HuH-7 (cell line): Measurements from ENCODE around the gene CTSO.
"Not testable (repeated sequence)": the region's sequence is repeated elsewhere in the genome, so short reads cannot be mapped to it uniquely, and the experiment has no call there.

Experiments
- DNase-seq: peaks from one replicate; pipeline ENCODE4 v3.0.0; 2011; ENCODE audit warnings: low spot score

The CTSO gene

GRCh38 chr4:155907556-155907955 lies 46.1 kb downstream of the CTSO start:
- DNase-seq = no peak

- peak; percentile 25 for DNase-seq
Measured at GRCh38 chr4:155906554-155907247, 47.0 kb downstream of the CTSO start.

GRCh38 chr4:155904331-155904730 lies 49.3 kb downstream of the CTSO start:
- no peak for DNase-seq

- no peak for DNase-seq
Measured at GRCh38 chr4:155903453-155903852, 50.2 kb downstream of the CTSO start, which contains the start of gene TDO2. TSS of gene TDO2 (plus strand) at chr4:155903696. CDS start at chr4:155903759, 63 bp downstream.

GRCh38 chr4:155901013-155901412 lies 52.7 kb downstream of the CTSO start:
- DNase-seq = no peak

GRCh38 chr4:155900381-155900780 lies 53.3 kb downstream of the CTSO start:
- no peak for DNase-seq

- no peak for DNase-seq
Measured at GRCh38 chr4:155899891-155900290, 53.8 kb downstream of the CTSO start.

- not testable (repeated sequence) for DNase-seq
Measured at GRCh38 chr4:155898371-155898770, 55.3 kb downstream of the CTSO start.

GRCh38 chr4:155891058-155891457 lies 62.6 kb downstream of the CTSO start:
- no peak for DNase-seq

GRCh38 chr4:155889946-155890345 lies 63.7 kb downstream of the CTSO start:
- no peak for DNase-seq

- no peak for DNase-seq
Measured at GRCh38 chr4:155889031-155889793, 64.5 kb downstream of the CTSO start.

GRCh38 chr4:155887847-155888570 lies 65.7 kb downstream of the CTSO start:
- DNase-seq = no peak

GRCh38 chr4:155887045-155887444 lies 66.6 kb downstream of the CTSO start:
- no peak for DNase-seq

- DNase-seq = no peak
Measured at GRCh38 chr4:155885666-155886065, 68.0 kb downstream of the CTSO start.

- no peak for DNase-seq
Measured at GRCh38 chr4:155883895-155884294, 69.8 kb downstream of the CTSO start.

- no peak for DNase-seq
Measured at GRCh38 chr4:155881555-155881954, 72.1 kb downstream of the CTSO start.

- DNase-seq = no peak
Measured at GRCh38 chr4:155879767-155880166, 73.9 kb downstream of the CTSO start.

- DNase-seq = no peak
Measured at GRCh38 chr4:155878611-155879010, 75.1 kb downstream of the CTSO start.

GRCh38 chr4:155877971-155878370 lies 75.7 kb downstream of the CTSO start:
- DNase-seq = no peak

- DNase-seq = no peak
Measured at GRCh38 chr4:155875878-155876277, 77.8 kb downstream of the CTSO start.
